ENCODE data around the gene CXCR3. TPM values are rescaled to one million over a fixed set of nuclear protein-coding genes. Genes with fewer than 3 reads are reported as not detected.

Gene CXCR3
- total and polyA plus RNA-seq, 2 of the 13 experiments (the other 11 are each of a cell fraction or from before 2014, with no cell fraction given) = 0.18 TPM; not detected in 1

- no peak for TF ChIP-seq IRF9 (CRISPR knock-in tag; IDR thresholded peaks at IDR 0.05; ENCODE audit: borderline replicate concordance)
- TF ChIP-seq ZNF296 (CRISPR knock-in tag; conservative IDR thresholded peaks at IDR 0.05) = no peak
- TF ChIP-seq SPEN (CRISPR knock-in tag; IDR thresholded peaks at IDR 0.05; ENCODE audit: low read depth) = no peak
- TF ChIP-seq ZNF597 (CRISPR knock-in tag; IDR thresholded peaks at IDR 0.05) = no peak
- TF ChIP-seq SP140L (CRISPR knock-in tag; IDR thresholded peaks at IDR 0.05; ENCODE audit: borderline replicate concordance) = no peak
- no peak for TF ChIP-seq SIX1 (CRISPR knock-in tag; IDR thresholded peaks at IDR 0.05; ENCODE audit: borderline replicate concordance)
- H3K4me2 ChIP-seq (ENCODE audit: low read depth, low read length) = no peak overlapping the region
Measured at GRCh38 chrX:71661919-71662318, 43.6 kb upstream of the CXCR3 start.

More at GRCh38 chrX:71661919-71662318, 43.6 kb upstream of the CXCR3 start:
- POLR2A ChIA-PET = no interaction called here
- intact Hi-C loops (cut with micrococcal nuclease; ENCODE audit: unreplicated experiment) = no loop called here
- H3K4me3 ChIP-seq (replicated peaks in 1 of 3; ENCODE audit: insufficient read depth in 1 of 3, low read depth in 2 of 3, low read length in 3 of 3) = no peak overlapping the region
- no peak overlapping the region for H3K9ac ChIP-seq (ENCODE audit: insufficient read depth, low read depth, low read length)
- no peaks in the 10 kb centered on the region for H3K4me1 ChIP-seq (ENCODE audit: insufficient read depth, low read length)
- no peak for ATAC-seq
- H4K20me1 ChIP-seq (ENCODE audit: insufficient read depth, low read length) = no peaks in the 10 kb centered on the region
- no TSS peak for BruUV-seq (replicated peaks)
- in situ Hi-C loops (cut with HindIII; ENCODE audit: extremely low pct_ligation_motif_present, low pct_unique_long_range_greater_than_20kb) = no loop called here
- peaks cover 0 to 2% of the 10 kb centered on the region in 2 experiments; a peak in 1 of 5 replicates for H3K27me3 ChIP-seq (ENCODE audit: control insufficient read depth in 1 of 2, insufficient read depth in 2 of 2, low read length in 2 of 2)
- no peak for DNase-seq (ENCODE audit: low spot score)
- H3K9me3 ChIP-seq (ENCODE audit: low read length) = no peaks in the 10 kb centered on the region
- FAIRE-seq = no peak
- no peak overlapping the region for H3K27ac ChIP-seq (ENCODE audit: extremely low read length, insufficient read depth, low read length)
- WGBS (ENCODE audit: low lambda C conversion rate) = no CpG with 5 or more reads among the region's 12 CpGs
- H3K79me2 ChIP-seq (ENCODE audit: insufficient read depth, low read length) = no peaks in the 10 kb centered on the region
- H3K36me3 ChIP-seq (replicated peaks in 1 of 2; ENCODE audit: control insufficient read depth in 1 of 2, insufficient read depth in 2 of 2, low read length in 2 of 2) = no peaks in the 10 kb centered on the region
- CTCF ChIA-PET (ENCODE audit: low intra/inter-chr PET ratio, low total read pairs) = no interaction called here
- H2AFZ ChIP-seq (ENCODE audit: low read length) = no peak overlapping the region

Data from HepG2 (cell line).